ENCODE measurements around the gene FAM83C. TPM values are rescaled to one million over a fixed set of nuclear protein-coding genes. Genes with fewer than 3 reads are reported as not detected.
A peak's percentile ranks its signal among the peaks of the same experiment; 100 is the strongest.

The FAM83C gene
- total and polyA plus RNA-seq, 8 donors = 6.5 TPM; not detected in 7

DNA sequence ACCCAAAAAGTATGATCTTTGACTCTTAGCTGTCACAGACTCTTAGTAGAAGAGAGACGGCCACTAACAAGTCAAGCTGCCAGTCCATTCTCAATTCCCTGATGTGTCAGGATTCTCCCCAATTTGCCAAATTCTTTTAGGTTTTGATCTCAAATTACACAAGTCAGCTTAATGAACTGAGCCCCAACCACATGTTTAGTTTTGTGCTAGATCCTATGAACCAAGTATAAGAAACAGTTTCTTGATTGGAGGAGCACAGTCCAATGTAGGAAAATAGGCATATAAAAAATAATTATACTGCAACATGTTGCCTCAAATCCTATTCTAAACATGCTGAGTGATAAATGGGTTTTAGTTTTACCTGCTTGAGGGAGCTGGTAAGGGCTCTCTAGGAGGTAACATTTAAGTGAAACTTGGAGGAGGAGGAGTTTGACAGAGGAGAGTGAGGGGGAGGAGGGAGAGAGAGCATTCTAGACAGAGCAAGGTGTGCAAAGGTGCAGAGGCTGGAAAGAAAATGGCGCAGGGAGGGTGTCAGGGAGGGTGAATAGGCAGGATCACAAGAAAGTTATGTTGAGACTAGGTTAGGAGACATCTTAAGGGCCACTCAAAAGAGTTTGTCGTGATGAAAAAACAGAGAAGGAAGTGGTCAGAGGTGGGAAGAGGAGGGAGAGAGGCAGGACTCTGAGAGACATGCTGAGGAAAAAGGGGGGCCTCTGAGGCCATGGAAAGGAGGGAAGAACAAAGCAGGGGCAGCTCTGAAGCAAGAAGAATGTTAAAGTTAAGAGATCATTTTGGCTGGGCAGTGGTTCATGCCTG, 22.8 kb upstream of the FAM83C start:
- Histone ChIP-seq H3K4me3 (no peak overlapping the region), H3K9me3 (no peaks in the 10 kb centered on the region), H3K36me3 (peaks cover 0 to 23% (median 11%) of the 10 kb centered on the region in 4 donors), H3K4me1 (peaks cover 6 to 52% (median 19%) of the 10 kb centered on the region in 4 donors), H3K27me3 (no peaks in the 10 kb centered on the region), H3K27ac (peak overlapping the region in 3 of 5 donors; percentile 21 to 82 (median 35))
- 77 to 84% (median 79%) methylated on average over 3 of the region's 3 CpGs for WGBS, 5 donors
- TF ChIP-seq POLR2A (IDR thresholded peaks at IDR 0.05) (no peak), EP300 (IDR thresholded peaks at IDR 0.05) (no peak), POLR2AphosphoS5 (IDR thresholded peaks at IDR 0.05) (no peak)
- DNase-seq = no peak
- intact Hi-C loops (cut with DNase I; ENCODE audit: low total_unique reads) = no loop called here

DNA sequence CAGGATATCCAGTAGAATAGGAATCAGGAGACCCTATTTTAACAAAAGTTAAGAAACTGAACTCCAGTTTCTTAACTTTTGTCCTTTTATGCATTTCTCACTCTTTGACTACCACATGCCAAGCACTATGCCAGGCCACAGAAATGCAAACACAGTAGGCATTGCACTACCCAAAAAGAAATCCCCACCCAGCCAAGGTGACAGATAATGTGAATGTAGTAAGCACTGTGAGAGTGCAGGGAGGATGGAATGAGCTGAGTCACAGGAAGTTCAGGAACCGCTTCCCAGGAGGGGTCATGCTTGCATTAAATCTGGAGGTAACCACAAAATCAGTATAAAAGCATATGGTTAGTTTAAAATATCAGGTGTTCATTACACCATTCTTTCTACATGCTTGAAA, 20.1 kb upstream of the FAM83C start:
- 42 to 61% (median 58%) methylated on average over 1 of the region's 1 CpG for WGBS, 5 donors
- intact Hi-C loops (cut with DNase I; ENCODE audit: low total_unique reads) = no loop called here
- H3K9me3 ChIP-seq = no peaks in the 10 kb centered on the region
- no peak overlapping the region for H3K4me3 ChIP-seq
- peaks cover 0 to 23% (median 13%) of the 10 kb centered on the region in 4 donors for H3K36me3 ChIP-seq
- H3K4me1 ChIP-seq = peaks cover 9 to 40% (median 16%) of the 10 kb centered on the region in 4 donors
- DNase-seq = no peak
- H3K27ac ChIP-seq = peak overlapping the region in 3 of 5 donors; percentile 20 to 56 (median 43)
- H3K27me3 ChIP-seq = no peaks in the 10 kb centered on the region
- TF ChIP-seq, protein P1, sequence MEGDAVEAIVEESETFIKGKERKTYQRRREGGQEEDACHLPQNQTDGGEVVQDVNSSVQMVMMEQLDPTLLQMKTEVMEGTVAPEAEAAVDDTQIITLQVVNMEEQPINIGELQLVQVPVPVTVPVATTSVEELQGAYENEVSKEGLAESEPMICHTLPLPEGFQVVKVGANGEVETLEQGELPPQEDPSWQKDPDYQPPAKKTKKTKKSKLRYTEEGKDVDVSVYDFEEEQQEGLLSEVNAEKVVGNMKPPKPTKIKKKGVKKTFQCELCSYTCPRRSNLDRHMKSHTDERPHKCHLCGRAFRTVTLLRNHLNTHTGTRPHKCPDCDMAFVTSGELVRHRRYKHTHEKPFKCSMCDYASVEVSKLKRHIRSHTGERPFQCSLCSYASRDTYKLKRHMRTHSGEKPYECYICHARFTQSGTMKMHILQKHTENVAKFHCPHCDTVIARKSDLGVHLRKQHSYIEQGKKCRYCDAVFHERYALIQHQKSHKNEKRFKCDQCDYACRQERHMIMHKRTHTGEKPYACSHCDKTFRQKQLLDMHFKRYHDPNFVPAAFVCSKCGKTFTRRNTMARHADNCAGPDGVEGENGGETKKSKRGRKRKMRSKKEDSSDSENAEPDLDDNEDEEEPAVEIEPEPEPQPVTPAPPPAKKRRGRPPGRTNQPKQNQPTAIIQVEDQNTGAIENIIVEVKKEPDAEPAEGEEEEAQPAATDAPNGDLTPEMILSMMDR (IDR thresholded peaks at IDR 0.05) = no peak
- TF ChIP-seq EP300 (IDR thresholded peaks at IDR 0.05) = no peak
- TF ChIP-seq POLR2AphosphoS5 (IDR thresholded peaks at IDR 0.05) = peak in 1 of 3 donors; percentile 58
- TF ChIP-seq POLR2A (IDR thresholded peaks at IDR 0.05) = no peak

DNA sequence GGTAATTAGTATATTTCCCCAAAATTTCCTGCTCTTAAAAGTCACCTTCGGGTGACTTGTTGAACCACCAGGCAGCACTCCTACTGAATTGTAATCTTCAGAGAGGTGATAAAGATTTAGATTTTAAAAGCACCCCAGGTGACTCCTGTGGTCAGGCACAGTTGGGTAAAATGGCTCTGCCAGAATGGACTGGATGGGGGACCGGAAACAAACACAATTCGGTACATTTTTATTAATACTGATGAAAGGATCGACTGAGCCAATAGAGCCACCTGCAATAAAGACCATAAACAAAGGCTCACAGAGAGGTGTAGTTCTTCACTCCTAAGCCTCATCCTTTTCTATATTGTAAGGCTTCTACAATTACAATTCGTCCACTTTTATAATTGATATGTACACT, 19.6 kb upstream of the FAM83C start:
- no peaks in the 10 kb centered on the region for H3K9me3 ChIP-seq
- intact Hi-C loops (cut with DNase I; ENCODE audit: low total_unique reads) = no loop called here
- WGBS, 5 donors = 81 to 91% (median 85%) methylated on average over 5 of the region's 5 CpGs
- TF ChIP-seq POLR2AphosphoS5 (IDR thresholded peaks at IDR 0.05) (no peak), EP300 (IDR thresholded peaks at IDR 0.05) (no peak), POLR2A (IDR thresholded peaks at IDR 0.05) (no peak)
- TF ChIP-seq, protein P1 (IDR thresholded peaks at IDR 0.05) = no peak
- H3K4me1 ChIP-seq = peaks cover 14 to 40% (median 21%) of the 10 kb centered on the region in 4 donors
- H3K27ac ChIP-seq = peak overlapping the region in 3 of 5 donors; percentile 20 to 56 (median 43)
- no peak for DNase-seq
- peaks cover 0 to 23% (median 13%) of the 10 kb centered on the region in 4 donors for H3K36me3 ChIP-seq
- no peaks in the 10 kb centered on the region for H3K27me3 ChIP-seq
- no peak overlapping the region for H3K4me3 ChIP-seq

DNA sequence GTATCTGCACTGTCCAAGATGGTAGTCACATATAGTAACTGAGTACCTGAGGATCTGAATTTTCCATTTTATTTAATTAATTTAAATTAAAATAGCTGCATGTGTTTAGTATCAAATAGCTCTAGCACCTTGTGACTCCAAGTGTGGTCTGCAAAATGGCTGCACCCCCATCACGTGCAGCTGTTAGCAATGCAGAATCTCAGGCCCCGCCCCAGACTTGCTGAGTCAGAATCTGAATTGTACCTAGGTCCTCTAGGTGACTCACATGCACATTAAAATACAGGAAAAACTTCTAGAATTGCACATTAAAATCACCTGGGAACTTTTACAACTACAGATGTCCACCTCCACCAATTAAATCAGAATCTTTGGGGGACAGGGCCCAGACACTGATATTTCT, 19.2 kb upstream of the FAM83C start:
- TF ChIP-seq EP300 (IDR thresholded peaks at IDR 0.05) (no peak), POLR2A (IDR thresholded peaks at IDR 0.05) (no peak), POLR2AphosphoS5 (IDR thresholded peaks at IDR 0.05) (no peak)
- TF ChIP-seq, protein P1 (IDR thresholded peaks at IDR 0.05) = no peak
- Histone ChIP-seq H3K4me3 (no peak overlapping the region), H3K27me3 (no peaks in the 10 kb centered on the region), H3K9me3 (no peaks in the 10 kb centered on the region), H3K27ac (peak overlapping the region in 3 of 5 donors; percentile 20 to 56 (median 43)), H3K4me1 (peaks cover 18 to 44% (median 25%) of the 10 kb centered on the region in 4 donors), H3K36me3 (peaks cover 0 to 23% (median 14%) of the 10 kb centered on the region in 4 donors)
- 61 to 96% (median 79%) methylated on average over 2 of the region's 2 CpGs for WGBS, 5 donors
- no peak for DNase-seq
- intact Hi-C loops (cut with DNase I; ENCODE audit: low total_unique reads) = no loop called here
